NCI-H1930 (cell line): ENCODE measurements around the gene TMEM119.

Source experiments
- DNase-seq, 2 experiments: peaks; one replicate each; lab custom pipeline; 2025; lab: John Stamatoyannopoulos, UW

The TMEM119 gene, protein sequence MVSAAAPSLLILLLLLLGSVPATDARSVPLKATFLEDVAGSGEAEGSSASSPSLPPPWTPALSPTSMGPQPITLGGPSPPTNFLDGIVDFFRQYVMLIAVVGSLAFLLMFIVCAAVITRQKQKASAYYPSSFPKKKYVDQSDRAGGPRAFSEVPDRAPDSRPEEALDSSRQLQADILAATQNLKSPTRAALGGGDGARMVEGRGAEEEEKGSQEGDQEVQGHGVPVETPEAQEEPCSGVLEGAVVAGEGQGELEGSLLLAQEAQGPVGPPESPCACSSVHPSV

DNA sequence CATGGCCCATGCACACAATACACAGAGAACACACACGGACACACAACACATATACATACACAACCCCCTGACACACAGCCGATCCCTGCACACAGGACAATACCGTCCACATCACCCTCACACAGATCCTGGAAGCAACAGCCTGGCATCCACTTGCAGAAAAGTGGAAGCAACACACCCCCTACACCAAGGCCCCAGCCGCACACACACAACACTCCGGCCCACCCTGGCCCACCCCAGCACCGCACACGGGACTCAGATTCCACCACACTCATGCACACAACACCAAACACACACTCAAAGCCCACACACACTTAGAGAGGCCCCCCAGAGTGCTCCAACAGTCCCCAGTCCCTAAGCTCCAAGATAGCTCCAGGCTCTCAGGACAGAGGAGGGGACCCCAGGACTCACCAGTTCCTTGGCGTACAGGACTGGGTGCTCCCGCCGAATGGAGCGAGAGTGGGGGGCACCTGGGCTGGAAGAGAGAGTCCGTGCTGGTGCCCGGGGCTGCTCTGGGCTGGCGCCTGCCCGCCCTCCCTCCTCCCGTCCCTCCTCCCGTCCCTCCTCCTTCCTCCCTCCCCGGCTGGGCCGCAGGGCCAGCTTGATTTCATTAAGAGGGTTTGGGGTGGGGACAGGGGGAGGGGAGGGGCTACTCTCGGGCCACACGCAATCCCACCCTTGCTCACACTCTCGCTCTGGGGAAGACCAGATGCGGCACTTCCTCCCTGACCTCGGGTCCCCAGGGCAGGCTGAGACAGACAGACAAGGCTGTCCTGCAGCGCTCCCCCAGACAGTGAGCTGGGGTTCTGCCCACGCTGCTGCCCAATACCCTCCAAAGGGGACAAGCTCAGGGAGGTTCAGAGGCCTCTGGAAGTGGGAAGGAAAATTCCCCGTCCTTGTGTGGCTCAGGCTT lies at the start of gene TMEM119:
TSS of gene TMEM119 (minus strand) at position 526 of the 913 bp plus-strand sequence. CDS start 5,701 bp downstream, outside the sequence.
- DNase-seq = no peak

DNA sequence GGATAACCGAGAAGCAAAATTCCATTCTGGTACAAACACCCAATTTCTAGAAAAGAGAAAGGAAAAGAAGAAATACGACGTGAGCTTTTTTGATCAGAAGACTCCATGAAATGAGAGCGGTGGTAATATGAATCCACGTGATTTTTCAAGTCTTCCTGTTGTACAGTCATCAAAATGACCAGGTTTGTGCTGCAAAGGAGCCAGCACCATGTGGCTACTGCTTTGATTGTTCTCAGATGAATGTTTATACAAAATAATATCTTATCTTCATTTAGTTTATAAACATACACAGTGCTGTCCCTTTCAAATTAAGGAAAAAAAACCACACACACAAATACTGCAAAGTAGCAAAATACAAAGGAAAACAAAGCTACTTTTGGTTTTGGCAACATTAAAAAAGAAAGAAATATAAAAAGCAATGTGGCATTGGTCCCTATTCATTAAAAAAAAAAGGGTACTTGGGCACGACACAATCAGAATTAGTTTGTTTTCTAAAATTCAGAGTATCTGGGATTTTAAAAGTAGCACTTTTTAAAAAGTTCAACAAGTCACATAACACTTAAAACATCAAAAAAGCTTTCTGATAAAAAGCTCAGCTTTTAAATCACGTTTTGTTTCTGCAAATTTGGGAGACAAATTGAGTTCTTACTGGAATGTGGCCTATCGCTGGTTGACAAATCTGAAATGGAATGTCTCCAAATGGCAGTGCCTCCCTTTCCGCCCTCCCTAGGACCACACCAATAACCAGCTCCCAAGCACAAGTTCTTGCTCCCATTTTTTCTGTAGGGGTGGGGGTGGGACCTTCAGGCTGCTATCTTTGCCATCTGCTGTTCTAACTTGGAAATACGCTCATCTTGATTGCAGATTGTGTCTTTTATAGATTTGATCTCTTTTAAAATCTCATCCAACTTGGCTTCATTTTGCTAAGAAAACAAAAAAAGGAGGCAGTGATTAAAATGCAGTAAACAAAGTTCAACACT lies 49.0 kb upstream of the TMEM119 start:
- DNase-seq = no peak

DNA sequence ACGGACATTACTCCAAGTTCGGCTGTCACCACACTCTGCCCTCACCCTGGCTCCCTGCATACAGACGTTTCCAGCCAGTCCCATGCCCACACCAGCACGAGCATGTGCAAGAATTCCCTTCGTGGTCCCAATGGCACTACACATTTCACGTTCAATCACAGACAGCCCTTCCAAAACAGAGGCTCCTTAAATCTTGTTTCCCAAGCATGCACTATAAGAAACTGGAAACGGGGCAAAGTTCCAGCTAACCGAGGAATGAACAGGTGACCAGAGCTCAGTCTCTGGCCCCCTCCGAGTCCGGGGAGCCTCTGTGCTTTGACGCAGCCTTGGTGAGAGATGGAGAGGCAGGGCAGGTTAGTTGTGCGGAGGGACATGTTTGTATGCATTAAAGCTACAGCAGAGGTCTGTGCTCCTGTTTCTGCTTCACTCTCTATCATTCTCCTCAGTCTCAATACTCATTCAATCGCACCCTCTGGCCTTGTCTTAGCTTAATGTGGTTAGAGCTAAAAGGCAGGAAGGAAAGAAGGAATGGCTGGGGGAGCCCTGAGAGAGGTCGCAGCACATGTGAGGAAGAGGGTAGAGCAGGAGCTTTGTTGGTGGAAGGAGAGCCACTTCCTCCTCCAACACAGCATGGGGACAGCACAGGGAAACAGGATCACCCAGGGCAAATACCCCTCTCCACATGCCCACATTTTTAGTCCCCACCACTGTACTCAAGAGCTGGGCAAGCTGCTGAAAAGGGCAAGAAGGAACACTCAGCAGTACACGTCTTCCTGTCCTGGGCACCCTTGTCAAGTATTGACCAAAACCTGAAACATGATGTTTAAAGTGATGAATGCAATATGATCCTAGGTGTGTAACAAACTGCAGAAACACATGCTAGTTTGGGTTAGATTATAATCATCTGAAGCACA lies 48.1 kb upstream of the TMEM119 start:
- no peak for DNase-seq

DNA sequence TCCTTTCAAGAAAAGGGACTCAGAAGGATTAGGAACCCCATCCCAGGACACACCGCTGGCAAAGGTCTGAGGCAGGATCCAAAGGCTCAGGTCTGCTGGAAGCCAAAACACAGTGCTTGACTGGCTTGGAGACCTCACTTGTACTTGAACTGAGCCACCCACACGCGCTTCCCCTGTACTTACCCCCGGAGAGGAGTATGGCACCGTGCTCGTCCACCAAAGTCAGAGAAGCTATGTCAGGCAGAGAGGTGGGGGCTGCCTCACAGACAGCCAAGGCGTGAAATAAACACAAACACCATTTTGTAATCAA lies 46.9 kb upstream of the TMEM119 start:
- DNase-seq = no peak

DNA sequence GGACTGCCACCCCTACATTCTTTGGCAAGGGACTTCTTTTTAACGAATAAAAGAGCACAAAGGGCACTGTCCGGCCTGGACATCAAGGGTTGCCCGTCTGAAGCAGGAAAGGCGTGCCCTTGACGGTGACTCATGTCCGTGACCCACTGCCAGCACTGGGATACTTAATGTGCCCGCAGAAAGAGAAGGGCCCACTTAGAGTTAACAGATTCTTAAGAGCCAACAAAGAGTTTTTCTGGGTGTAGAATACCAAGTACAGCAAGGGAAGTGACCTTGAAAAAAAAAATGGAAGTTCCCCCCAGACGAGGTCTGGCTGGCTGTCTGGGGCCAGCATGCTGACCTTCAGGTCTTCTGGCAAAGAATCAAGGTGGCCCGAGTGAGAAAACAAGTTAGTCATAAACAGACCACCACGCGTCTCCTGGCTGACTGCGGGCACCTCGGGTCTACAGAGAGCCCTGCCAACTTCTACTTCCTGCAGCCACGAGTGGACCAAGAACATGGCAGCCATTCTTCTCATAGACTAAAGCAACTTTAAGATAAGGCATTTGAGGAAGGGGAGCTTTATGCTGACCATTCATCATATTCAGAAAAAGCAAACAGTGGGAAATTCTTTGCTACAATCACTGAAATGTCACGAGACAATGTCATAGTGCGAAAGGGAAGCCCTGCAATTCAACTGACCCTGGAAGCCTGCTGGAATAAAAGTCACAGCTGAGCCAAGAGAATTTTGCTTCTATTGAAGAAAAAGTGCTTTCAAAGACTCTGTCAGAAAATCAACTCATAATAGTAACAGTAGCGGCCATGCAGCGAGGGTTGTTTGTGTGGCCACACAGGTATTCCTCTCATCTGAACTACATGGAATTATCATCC lies 46.3 kb upstream of the TMEM119 start:
- DNase-seq = no peak

DNA sequence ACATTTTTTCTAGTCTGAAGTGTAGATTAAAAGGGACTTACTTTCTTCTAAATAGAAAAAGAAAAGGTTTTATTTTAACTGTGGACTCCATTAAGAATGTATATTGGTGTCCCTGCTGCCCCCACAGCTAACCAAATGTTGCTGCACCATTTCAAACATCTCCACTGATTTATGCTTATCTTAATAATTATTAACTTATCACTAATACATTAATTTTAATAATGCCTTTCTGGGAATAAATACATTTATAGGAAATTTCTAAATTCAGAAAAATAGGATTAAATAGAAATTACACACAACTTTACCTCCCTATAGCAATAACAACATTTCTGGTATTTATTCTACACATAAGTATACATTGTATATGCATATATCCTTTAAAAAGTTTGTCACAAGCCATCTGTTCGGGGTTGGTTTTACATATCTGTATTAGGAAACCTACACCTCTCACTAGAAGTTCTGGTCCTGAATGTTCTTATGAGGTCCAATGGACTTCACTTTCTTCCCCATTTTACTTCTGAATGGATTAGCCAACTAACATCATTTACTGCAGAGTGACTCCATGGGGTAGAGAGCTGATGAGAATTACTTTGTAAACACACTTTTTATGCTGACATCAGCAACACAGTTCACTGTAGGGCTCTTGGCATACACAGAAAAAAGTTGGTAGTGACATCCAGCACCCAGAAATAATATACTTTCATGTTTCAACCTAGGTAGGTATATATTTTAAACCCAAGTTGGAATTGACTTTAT lies 45.2 kb upstream of the TMEM119 start:
- no peak for DNase-seq

DNA sequence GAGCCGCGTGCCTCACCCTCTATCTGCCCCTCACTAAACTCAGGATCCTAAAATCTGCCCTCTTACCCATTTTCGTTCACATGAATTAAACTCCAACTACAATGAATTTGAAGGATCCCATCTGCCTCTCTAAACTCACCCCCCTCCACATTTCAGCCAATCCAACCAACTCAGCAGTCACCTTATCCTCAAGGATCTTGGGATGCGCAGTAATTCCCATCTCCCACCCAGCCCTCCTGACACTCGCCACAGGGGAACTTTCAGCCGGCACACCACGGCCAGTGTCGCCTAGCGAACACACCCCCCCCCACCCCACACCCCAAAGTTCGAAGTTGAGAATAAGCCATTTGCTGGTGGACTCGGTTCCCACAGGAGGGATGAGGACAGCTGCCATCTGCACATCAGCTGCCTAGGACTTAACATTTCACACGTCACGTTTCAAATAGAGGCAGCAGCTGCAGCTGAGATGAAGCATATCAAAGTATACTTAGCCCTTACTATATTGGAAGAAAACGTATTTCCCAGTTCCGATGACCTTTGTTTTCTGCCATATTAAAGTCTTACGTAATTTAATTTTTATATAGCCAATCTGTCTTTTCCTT lies 44.5 kb upstream of the TMEM119 start:
- no peak for DNase-seq

DNA sequence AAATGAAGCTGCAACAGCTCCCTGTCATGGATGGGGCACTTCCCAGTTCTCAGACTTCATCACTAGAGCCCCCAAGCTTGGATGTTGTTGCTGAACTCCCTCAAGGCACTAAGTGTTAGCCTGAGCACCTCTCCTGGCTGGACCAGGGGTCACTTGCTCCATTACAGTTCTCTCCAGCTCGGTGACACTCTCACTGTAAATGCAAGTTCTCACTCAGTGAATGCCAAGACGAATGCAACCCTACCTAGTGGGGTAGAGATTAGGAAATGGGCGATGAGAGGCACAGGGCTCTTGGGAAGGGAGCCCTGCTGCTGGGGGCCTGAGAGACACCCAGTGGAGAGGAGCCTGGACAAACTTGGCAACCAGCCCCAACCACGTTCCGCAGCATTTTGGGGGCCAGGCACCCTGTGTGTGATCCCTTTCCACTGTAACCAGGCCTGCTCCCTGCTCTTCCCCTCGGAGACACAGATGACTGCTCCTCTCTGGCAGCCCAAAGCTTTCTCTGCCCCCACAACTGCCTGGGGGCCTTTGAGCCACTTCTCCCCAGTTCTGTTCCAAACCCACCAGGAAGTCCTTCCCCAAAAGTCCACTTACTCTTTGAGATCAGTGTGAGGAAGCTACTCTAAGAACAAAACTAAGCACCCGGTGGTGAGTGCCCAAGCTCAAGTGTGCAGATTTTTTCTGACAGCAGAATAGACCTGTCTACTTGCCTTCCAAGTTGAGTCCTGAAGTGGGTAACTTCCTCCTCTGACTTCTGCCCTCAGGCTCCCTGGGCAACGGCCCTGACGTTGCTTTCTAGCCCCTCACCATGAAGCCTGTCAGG lies 43.8 kb upstream of the TMEM119 start:
- DNase-seq = no peak

DNA sequence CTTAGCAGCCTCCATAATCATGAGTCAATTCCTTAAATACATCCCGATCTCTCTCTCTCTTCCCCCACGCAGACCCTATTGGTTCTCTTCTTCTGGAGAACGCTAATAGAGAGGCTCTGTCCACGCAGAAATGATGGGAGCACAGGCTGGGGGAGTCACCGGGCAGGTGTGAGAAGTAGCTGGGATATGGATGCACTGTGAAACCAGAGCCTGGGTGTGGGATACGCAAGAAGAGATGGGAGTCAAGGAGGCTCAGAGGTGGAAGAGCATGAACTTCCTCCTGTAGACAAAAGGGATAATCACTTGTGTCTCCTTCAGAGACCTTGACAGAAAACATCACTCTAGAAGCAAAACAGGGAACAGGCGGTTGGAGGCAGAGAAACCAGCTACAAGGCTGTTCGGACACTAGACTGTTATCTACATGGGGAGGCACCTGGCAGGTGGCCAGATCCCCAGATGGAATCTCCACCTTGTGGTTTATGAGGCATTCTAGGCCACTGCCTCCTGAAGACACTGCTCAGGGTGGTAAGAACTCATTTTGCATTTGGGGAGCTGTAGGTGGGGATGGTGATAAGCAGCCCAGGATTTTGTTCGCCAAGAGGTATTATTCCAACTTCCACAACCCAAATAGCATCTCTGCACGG lies 43.0 kb upstream of the TMEM119 start:
- no peak for DNase-seq

DNA sequence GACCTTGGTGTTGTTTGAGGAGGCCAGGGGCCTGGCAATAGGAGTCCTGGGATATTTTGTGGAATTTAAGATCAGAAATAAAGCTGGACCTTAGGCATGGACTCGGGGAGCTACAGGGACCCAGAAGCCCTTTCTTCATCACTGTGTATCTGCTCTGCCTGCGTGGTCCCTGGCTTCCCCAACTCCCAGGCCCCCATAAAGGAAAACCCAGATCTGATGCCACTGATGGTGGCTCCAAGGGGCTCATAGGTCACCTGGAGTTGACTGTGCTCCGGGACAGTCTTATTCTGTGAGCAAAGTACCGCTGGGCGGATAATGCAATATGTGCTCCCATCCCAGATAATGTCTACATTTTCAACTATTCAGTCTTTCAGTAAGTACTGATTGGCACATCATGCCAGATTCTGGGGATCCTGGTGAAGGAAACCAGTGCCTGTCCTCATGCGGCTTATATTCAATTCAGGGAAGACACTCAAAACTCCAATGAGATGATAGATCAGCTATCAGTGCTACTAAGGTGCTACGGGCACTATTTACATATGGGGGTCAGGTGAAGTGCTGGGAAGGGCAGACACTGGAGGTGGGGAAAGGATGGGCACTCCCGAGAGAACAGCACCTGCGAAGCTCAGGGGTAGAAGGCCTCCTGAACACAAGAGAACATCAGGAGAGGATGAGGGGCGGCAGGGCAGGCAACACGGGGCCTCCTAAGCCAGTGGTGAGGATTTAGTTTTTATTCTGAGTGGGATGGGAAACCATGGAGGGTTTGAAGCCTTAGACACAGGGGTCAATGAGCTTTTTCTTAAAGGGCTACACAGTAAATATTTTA lies 41.3 kb upstream of the TMEM119 start:
- DNase-seq = no peak

DNA sequence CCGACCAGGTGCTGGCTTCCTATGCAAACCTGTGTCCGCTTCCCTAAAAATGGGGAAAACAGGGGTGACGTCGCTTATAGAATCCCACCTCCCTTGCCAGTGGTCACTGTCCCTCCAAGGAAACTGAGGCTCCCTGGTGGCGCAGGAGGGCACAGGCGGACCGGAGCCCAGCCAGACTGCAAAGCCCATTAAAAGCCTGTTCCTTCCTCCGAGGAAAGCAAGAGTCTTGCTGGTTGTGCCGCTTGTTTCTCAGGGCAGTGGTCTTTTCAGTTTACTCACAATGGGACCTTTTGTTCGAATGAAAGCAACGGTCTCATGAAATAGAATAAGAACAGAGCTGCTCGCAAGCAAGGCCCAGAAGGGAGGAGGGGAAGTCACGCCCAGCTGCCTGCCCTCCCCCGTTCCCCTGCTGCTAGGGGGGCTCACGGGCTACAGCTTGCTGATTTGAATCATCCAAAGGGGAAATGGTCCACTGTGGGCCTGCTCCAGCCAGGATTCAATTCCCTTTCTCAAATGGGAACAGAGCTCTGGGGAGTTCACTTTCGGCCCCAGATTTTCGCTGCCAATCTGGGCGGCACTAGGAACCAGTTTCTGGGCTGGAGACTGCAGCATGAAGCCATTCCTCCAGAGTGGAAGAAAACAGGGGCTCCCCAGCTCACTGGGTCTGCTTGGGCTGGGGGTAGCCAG lies 40.4 kb upstream of the TMEM119 start:
- no peak for DNase-seq

DNA sequence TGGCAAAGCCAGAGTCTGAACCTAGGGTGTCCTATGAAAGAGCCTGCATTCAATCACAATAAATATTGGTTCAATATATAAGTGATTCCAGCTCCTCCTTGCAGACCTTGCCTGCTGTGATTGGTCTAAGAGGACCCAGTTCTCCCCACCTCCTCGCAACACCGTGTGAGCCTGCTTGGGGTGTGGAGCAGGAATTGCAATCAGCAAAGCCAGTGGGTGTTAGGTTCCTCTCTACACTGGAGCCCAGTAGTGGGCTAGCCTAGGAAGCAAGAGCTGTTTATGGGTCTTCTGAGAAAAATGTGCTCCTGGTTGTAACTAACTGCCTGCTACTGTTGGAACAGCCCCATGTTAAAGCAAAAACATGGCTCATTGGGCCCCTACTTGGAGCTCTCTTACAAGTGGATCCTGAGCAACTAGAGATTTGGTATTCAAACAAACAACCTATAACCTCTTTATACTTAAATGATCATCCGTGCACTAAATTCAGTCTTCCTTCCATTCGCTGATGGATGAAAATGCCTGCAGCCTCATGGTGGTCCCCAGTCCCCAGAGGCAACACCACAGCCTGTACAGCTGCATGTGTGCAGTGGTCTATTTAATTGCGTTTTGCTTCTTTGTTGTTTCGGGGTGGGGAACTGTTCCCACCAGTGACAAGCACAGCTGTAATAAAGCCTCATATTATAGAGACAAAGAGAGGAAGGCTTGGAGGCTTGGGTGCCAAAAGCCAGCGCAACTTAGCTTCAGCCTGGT lies 39.5 kb upstream of the TMEM119 start:
- DNase-seq = no peak

DNA sequence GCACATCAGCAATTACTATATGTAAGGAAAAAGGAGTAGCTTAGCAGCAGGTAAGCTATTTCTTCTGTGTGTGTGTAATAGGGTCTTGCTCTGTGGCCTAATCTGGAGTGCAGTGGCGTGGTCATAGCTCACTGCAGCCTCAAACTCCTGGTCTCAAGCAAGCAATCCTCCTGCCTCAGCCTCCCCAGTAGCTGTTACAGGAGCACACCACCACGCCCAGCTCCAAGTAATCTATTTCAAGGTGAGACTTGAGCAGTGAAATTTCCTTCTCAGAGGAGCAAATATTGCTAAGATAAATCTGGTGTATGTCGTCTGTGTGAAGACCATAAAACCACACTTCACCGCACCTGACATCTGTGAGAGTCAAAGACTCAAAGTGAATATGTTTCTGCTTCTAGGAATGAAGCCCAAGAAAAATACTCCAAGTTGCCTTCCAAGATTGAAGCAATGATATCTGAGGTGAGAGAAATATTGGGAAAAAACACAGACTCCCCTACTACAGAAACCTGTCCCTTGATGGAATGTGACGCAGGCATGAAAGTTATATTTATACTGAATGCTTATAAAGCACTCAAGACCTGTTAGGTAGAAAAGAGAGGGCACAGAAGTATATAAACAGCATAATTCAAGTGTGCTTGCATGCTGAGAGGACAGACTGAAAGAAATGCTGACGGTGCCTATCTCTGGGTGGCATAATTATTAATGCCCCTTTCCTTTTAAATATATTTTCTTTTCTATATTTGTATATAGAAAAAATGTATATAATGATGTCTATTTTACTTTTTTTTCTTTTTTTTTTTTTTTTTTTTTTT lies 38.3 kb upstream of the TMEM119 start:
- DNase-seq = no peak

DNA sequence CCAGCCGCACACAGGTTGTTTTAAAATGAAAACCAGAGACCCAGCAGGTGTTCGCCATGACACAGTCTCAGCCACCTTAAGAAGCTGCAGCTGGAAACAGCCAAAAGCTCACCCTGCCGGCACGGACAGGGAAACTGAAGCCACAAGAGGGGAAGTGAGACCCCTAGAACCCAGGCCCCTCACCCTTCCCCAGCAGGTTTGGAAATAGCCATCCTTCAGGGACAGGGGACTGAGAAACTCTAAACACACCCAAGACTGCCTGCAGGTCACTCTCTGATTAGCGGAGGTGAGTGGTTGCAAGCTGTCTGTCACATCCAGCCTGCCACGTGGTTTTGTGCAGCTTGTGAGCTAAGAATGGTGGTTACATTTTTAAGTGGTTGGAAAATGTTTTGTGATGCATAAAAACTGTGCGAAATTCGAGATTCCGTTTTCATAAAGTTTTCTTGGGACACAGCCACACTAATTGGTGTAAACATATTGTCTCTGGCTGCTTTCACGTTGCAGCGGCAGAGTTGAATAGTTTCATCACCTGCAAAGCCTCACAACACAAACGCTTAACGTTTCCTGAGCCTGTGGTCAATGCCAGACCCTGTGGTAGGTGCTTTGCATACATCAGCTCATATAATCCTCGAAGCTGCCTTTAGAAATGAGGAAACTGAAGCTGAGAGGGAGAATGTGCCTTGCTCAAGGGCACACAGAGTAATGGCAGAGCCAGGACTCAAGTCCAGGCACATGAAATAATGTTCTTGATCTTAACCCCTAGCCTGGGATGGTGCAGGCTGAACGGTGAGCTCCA lies 37.5 kb upstream of the TMEM119 start:
- no peak for DNase-seq
